NT2/D1 (cell line): ENCODE data around the gene RIMBP2.

ENCODE experiments used
- DNase-seq: peaks from one replicate; pipeline ENCODE4 v3.0.0-alpha.2; 2011; ENCODE audit warnings: low read depth, low spot score
- H3K27me3 ChIP-seq: 2 replicates; pipeline ENCODE4 v1.6.0; 2011; ENCODE audit warnings: mild to moderate bottlenecking; ENCODE audit not compliant: insufficient read length, insufficient read depth
- H3K36me3 ChIP-seq: 2 replicates; pipeline ENCODE4 v1.6.1; 2011; ENCODE audit warnings: mild to moderate bottlenecking, low read length, mixed read lengths; ENCODE audit not compliant: insufficient read depth, insufficient read length
- H3K4me1 ChIP-seq: 2 replicates; pipeline ENCODE4 v1.5.1; 2011; ENCODE audit not compliant: insufficient read depth, insufficient read length
- H3K4me3 ChIP-seq: 2 replicates; pipeline ENCODE4 v1.5.1; 2011; ENCODE audit warnings: low read depth; ENCODE audit not compliant: insufficient read length
- H3K9ac ChIP-seq: 2 replicates; pipeline ENCODE4 v1.6.0; 2011; ENCODE audit warnings: low read depth; ENCODE audit not compliant: insufficient read length
- H3K9me3 ChIP-seq: 2 replicates; pipeline ENCODE4 v1.5.1; 2011; ENCODE audit warnings: mild to moderate bottlenecking, low read length; ENCODE audit not compliant: insufficient read depth
- SUZ12 ChIP-seq: IDR thresholded peaks from 2 replicates; pipeline ENCODE4 v1.6.1; 2011; ENCODE audit not compliant: insufficient read length, insufficient read depth; ENCODE audit errors: extremely low read depth
- YY1 ChIP-seq: IDR thresholded peaks from 2 replicates; pipeline ENCODE4 v1.6.1; 2011; ENCODE audit not compliant: insufficient read length, insufficient read depth
- ZNF274 ChIP-seq: IDR thresholded peaks from 2 replicates; pipeline ENCODE4 v1.6.1; 2011; ENCODE audit warnings: mild to moderate bottlenecking, low read depth, low read length

The RIMBP2 gene

GRCh38 chr12:130354407-130354806 is 361.7 kb downstream of the RIMBP2 start:
- Histone ChIP-seq H3K4me3 (no peak overlapping the region), H3K9ac (no peak overlapping the region), H3K36me3 (no peaks in the 10 kb centered on the region), H3K4me1 (peaks cover 4% of the 10 kb centered on the region), H3K27me3 (no peaks in the 10 kb centered on the region), H3K9me3 (no peaks in the 10 kb centered on the region)
- TF ChIP-seq ZNF274, result no peak
- TF ChIP-seq SUZ12, result no peak
- DNase-seq, result no peak

- TF ChIP-seq YY1 (no peak), SUZ12 (no peak), ZNF274 (no peak)
- H3K36me3 ChIP-seq, result no peaks in the 10 kb centered on the region
- no peak overlapping the region for H3K4me3 ChIP-seq
- H3K9me3 ChIP-seq, result no peaks in the 10 kb centered on the region
- H3K9ac ChIP-seq, result no peak overlapping the region
- H3K27me3 ChIP-seq, result no peaks in the 10 kb centered on the region
- peaks cover 4% of the 10 kb centered on the region for H3K4me1 ChIP-seq
- no peak for DNase-seq
These were observed 363.0 kb downstream of the RIMBP2 start for GRCh38 chr12:130353081-130353480.

DNA sequence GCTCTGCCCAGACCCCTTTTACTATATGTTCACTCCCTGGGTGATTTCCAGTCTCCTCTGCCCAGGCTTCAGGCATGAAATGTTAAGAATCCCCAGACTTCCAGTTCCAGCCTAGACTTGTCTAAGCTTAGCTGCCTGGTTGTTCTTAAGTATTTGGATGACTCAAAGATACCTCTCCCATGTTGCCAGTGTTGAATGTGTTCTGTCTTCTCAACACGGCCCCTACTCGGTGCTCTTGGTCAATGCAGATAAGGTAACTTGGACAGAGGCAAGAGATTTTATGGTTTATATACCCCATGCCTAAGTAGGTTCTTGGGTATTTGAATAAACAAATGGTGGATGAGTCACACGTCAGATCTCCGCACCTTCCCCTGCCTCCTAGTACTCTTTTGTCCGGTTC is 364.8 kb downstream of the RIMBP2 start:
- H3K27me3 ChIP-seq, result no peaks in the 10 kb centered on the region
- TF ChIP-seq YY1 (no peak), SUZ12 (no peak), ZNF274 (no peak)
- H3K4me3 ChIP-seq, result no peak overlapping the region
- no peaks in the 10 kb centered on the region for H3K36me3 ChIP-seq
- no peak overlapping the region for H3K9ac ChIP-seq
- no peaks in the 10 kb centered on the region for H3K4me1 ChIP-seq
- no peaks in the 10 kb centered on the region for H3K9me3 ChIP-seq
- DNase-seq, result no peak

DNA sequence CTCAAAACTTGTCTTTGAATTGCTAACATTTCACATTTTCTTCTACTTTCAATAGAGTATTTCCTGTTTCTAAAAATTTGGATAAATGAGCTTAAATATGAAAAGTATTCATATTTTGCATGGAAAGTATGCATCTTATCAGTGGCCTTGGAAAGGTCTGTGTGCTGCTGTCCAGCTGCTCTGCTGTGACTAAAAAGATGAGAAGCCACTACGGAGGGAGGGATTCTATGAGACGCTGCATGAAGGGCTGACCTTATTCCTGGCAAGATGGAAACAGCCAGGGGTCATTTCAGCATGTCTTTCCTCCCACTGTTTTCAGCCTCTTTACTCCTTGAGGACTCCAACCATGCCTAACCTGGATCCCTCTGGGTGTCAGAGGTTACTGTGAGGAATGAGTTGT is 365.4 kb downstream of the RIMBP2 start:
- Histone ChIP-seq H3K9me3 (no peaks in the 10 kb centered on the region), H3K4me3 (no peak overlapping the region), H3K4me1 (no peaks in the 10 kb centered on the region), H3K36me3 (no peaks in the 10 kb centered on the region), H3K27me3 (no peaks in the 10 kb centered on the region), H3K9ac (no peak overlapping the region)
- DNase-seq, result no peak
- TF ChIP-seq ZNF274, result no peak
- TF ChIP-seq SUZ12, result no peak
- no peak for TF ChIP-seq YY1

DNA sequence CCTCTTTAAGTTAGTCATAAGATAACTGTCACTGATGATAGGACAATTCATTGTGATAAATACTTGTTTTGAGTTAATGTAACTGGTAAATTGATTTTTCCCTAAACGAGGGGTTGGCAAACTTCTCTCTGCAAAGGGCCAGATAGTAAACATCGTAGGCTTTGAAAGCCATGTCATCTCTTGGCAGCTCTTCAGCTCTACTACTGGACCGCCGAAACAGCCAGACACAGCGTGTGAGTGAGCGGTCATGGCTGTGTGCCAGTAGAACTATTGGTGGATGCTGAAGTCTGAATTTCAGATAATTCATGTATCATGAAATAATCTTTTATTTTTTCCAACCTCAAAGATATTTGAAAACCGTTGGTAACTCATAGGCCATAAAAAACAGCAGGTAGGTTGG is 368.5 kb downstream of the RIMBP2 start:
- Histone ChIP-seq H3K4me3 (no peak overlapping the region), H3K9me3 (no peaks in the 10 kb centered on the region; the same call in 1 of the 2 replicates), H3K4me1 (no peaks in the 10 kb centered on the region), H3K9ac (no peak overlapping the region), H3K27me3 (no peaks in the 10 kb centered on the region), H3K36me3 (no peaks in the 10 kb centered on the region)
- DNase-seq, result no peak
- no peak for TF ChIP-seq ZNF274
